NCI-H128 (cell line): ENCODE measurements around the gene SLC29A3.
"Not testable (repeated sequence)": the region's sequence is repeated elsewhere in the genome, so short reads cannot be mapped to it uniquely, and the experiment has no call there.

ENCODE experiments used
- DNase-seq: peaks from one replicate; lab custom pipeline; 2025; ENCODE audit not compliant: unreplicated experiment; lab: John Stamatoyannopoulos, UW

The SLC29A3 gene

DNA sequence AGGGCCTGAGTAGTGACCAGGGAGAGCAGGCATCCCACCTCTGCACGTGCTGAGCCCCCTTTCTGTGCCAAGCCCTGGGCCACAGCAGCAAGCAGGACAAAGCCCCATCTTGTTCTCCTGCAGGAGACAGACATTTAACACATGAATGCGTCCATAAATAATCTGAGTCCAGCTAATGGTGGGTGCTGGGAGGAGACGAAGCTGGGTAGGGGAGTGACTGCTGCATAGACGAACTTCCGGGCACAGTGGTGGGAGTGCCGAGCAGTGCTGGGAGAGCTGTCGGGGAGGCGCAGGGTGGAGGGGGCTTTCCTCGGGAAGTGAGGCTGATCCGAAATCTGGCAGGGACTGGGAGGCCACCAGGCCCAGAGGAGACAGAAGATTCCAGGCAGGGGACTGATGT lies 35.2 kb upstream of the SLC29A3 start:
- DNase-seq, result no peak

DNA sequence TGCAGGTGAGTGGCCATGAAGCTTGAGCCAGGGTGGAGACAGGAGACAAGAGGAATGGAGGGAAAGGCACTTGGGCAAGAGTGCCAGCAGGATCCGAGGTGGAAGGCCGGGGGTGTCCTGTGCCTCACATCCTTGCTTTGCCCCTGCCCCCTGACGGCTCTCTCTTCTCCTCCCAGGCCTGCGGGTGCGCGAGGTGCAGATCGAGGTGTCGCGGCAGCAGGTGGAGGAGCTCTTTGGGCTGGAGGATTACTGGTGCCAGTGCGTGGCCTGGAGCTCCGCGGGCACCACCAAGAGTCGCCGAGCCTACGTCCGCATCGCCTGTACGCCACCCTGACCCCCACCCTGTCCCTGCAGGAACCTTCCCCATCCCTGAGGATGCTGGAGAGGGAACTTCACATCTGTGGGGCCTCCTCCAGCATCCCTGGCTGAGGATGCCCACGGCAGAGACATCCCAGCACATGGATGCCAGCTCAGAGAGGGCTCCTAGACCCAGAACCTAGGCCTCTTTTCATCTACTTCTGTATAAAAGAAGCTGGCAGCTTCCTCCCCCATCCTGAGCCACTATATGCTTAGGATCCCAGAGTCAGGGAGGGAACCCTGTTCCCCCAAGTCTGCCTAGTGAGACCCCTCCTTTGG lies 34.4 kb upstream of the SLC29A3 start:
- no peak for DNase-seq

DNA sequence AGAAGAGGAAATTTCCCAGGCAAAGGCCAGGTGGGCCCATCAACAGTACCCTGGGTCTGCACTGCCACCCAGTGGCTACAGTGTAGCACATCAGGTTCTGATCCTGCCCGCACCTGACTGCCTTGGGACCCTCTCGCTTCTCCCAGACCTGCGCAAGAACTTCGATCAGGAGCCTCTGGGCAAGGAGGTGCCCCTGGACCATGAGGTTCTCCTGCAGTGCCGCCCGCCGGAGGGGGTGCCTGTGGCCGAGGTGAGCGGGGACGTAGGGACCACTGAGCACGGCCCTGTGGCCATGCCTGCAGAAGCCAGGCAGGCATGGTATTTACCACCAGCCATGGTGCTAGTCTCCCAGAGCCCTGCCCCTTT lies 33.9 kb upstream of the SLC29A3 start:
- DNase-seq, result peak; percentile 6

DNA sequence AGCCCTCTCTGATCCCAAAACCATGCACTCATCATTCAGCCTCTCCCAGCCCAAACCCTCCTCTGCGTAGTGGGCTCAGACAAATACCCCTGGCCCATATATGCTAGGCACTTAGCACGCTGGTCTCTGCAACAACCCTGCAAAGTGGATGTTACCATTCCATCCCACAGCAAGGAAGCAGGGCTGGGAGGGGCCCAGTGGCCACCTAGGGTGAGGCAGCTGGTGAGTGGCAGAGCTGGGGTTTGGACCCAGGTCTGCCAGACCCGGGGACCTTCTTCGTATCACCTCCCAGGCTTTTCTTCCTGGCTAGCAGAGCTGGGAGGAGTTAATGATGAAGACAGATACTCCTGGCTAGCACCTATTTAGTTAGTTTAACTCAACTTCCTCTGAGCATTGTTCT lies 33.1 kb upstream of the SLC29A3 start:
- no peak for DNase-seq

DNA sequence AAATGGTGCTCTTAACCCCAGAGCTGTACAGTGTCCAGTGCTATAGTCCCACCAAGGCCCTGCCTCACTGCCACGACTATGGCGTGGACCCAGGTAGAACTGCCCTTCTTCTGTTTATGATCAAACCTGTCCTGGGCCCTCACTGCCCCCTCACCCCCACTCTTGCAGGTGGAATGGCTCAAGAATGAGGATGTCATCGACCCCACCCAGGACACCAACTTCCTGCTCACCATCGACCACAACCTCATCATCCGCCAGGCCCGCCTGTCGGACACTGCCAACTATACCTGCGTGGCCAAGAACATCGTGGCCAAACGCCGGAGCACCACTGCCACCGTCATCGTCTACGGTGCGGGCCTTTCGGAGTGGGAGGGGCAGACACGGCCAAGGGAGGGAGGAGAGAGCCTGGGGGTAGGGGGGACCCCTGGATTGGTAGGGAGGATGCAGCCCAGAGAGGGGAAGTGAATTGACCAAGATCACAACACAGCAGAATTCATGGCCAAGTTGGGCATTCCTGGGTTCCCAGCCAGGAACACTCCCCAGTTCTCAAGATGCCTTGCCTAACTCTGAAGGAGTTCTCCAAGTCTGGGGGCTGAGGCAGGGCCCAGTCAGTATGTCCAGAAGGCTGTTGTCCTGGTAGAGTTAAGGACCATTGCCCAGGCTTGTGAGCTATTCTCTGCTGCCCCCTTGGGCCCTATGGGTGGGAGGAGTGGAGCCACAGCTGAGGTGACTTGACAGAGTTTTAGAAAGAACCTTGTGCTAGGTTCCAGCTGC lies 32.4 kb upstream of the SLC29A3 start:
- DNase-seq, result no peak

DNA sequence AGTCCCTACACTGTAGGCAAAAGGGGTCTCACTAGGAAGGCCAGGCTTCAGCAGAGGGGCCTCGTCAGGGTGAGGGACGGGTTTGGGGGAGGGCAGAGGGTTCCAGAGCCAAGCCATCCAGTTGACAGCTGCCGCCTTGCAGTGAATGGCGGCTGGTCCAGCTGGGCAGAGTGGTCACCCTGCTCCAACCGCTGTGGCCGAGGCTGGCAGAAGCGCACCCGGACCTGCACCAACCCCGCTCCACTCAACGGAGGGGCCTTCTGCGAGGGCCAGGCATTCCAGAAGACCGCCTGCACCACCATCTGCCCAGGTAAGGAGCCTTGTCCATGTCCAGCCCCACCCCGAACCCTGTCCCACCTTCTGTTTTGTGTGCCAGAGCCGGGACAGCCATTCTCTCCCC lies 31.6 kb upstream of the SLC29A3 start:
- DNase-seq, result no peak

DNA sequence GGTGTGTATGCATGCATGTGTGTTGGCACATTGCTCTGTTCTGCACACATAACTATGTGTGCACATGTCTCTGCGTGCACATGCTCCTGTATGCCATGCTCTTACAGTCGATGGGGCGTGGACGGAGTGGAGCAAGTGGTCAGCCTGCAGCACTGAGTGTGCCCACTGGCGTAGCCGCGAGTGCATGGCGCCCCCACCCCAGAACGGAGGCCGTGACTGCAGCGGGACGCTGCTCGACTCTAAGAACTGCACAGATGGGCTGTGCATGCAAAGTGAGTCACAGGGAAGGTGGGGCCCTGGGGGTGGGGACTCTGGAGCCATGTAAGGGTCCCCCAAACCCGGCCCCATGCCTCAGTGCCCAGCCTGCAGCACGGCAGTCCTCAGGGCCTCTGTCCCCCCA lies 30.6 kb upstream of the SLC29A3 start:
- DNase-seq, result no peak

DNA sequence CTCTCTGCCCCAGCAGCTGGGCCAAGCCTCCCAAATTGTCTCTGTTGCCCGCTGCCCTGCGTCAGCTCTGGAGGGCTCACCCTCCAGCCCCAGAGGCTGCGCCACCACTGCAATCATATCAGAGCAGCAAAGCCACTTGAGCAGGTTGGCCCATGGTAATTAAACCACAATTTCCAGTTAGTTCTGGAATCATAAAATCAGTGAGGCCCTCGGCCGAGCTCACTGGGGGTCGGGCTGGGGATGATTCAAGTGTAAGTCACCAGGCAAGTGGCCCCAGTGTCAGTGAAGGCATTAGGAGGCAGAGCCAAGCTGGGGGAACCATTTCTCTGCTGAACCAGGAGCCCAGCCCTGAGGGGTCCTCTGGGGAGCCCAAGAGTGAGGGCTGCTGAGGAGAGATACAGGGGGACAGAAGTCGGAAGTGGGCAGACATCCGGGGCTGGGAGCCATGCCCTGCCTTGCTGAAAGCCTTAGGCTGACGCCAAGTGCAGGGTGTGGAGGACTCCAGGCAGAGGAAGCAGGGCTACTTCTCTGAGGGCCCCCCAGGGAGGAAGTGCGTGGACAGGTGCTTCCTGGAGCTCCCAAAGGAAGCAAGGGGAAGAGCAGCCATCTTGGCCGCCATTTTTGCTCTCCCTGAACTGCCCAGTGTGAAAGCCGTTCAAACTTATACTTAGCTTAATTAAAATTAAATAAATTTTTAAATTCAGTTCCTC lies 29.5 kb upstream of the SLC29A3 start:
- DNase-seq, result no peak

DNA sequence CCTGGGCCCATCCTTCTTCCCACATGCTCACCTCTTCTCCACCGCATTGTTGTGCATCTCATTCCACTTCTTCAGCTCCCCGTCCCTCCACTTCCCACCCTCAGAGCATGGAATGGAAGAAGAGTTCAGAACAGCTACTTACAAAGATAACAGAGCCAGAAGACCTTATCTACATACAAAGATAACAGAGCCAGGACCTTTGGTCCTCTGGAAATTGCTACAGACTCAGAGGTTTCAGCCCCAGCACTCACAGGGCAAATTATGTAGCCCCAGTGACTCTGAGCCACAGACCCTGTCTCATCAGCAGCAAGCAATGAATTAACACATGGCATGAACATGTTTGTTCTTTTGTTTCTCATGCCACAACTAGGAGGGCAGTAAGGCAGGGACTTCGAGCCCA lies 28.7 kb upstream of the SLC29A3 start:
- DNase-seq, result no peak

DNA sequence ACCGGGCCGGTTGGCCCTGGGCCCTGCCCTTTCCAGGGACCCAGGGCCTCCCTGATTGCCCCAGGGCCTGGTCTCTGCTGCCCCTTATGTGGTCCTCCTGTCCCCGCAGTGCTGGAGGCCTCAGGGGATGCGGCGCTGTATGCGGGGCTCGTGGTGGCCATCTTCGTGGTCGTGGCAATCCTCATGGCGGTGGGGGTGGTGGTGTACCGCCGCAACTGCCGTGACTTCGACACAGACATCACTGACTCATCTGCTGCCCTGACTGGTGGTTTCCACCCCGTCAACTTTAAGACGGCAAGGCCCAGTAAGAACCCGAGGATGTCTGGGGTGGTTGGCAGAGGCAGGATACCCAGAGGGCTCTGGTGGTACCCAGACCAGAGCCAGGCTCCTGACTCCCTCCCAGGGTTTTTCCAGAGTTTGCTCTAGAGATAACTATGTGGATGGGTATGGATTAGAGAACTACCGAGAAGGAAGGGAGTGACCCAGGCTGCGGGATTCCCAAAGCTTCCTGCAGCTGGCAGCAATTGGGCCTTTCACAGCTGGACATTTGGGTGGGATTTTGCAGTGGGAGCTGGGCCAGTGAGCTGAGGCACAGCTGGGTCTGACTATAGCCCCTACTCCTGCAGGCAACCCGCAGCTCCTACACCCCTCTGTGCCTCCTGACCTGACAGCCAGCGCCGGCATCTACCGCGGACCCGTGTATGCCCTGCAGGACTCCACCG lies 28.1 kb upstream of the SLC29A3 start:
- no peak for DNase-seq

DNA sequence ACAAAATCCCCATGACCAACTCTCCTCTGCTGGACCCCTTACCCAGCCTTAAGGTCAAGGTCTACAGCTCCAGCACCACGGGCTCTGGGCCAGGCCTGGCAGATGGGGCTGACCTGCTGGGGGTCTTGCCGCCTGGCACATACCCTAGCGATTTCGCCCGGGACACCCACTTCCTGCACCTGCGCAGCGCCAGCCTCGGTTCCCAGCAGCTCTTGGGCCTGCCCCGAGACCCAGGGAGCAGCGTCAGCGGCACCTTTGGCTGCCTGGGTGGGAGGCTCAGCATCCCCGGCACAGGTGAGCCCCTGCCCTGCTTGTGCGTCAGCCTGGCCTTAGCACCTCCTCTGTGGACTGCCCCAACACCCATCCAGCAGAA lies 27.5 kb upstream of the SLC29A3 start:
- DNase-seq, result no peak

DNA sequence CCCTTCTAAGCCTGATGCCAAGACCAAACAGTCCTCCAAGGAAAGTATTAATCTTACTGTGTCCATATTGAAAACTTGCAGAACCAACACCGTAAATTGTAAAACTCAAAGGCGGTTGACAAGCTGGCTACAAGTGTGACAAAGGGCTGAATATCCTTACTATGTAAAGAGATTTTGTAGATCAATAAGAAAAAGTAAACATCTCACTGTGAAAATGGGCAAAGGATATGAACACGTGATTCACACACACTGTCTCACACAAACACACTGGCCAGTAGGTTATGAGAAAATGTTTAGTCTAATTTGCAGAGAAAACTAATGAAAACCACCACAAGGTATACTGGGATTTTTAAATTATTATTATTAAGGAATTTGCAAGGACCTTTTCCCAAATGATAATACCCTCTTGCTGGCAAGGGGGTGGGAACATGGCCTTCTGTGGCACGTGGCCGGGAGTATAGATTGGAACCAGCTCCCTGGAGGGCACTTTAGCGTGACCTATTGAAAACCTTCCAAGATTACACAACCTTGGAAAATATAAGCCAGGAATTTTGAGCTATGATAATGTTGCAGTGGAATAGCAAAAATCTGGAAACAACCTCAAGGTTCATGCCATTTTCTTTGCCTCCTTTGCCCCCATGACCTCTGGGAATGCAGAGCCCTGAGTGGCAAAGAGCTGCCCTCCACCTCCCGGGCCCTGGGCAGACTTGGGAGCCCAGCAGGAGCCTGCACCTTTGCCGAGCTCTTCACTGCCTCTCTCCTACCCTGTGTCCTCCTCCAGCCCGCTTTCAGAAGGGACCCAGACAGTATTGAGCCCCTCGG lies 26.2 kb upstream of the SLC29A3 start:
- no peak for DNase-seq

DNA sequence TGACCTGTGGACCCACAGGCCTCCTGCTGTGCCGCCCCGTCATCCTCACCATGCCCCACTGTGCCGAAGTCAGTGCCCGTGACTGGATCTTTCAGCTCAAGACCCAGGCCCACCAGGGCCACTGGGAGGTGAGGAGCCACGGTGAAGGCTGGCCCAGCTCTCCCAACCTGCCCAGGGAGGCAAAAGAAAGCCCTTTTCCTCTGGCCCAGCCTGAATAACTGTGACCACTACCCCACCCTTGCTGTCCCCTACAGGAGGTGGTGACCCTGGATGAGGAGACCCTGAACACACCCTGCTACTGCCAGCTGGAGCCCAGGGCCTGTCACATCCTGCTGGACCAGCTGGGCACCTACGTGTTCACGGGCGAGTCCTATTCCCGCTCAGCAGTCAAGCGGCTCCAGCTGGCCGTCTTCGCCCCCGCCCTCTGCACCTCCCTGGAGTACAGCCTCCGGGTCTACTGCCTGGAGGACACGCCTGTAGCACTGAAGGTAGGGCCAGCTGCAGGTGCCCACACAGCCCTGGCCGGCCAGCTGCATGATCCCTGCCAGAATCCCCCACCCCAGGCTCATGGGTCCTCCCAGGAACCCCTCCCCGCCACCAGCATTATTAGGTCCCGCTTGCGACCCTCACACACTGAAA lies 25.5 kb upstream of the SLC29A3 start:
- DNase-seq, result no peak

DNA sequence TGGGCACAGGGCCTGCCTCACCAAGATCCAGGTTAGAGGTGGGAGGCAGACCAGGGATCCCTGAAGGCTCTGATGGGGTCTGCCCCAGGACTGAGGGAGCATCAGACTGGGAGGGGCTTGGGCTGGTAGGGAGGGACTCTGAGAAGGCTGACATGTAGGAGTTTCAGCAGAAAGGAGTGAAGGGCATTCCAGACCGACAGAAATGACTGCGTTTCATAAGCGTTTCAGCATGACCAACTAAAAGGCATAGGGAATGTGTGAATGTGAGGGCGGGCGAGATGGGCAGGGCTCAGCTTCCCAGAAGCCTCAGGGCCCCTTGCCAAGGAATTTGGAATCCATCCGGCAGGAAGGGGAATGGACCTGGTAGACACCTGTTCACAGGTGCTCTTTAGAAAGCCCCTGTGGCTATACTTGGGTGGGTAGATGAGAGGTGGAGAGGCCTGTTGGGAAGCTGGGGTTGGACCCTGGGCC lies 24.9 kb upstream of the SLC29A3 start:
- no peak for DNase-seq

DNA sequence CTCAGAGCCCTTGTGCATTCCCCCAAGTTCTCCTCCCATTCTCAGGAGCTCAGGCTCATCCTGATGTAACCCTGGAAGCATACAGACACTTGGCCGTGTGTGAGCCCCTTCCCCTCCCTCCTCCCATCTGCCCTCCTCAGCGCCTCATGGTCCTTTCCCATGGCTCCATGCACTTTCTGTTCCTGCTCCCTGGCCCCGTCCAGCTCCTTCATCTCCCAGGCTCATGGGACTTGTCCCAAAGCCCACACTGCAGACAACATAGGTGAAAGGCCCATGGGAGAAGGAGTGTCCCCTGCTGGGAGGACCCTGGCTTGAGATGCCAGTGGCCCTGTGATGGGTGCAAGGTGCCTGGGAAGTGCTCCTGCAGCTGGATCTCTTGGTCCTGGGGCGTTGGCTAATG lies 24.2 kb upstream of the SLC29A3 start:
- DNase-seq, result no peak

DNA sequence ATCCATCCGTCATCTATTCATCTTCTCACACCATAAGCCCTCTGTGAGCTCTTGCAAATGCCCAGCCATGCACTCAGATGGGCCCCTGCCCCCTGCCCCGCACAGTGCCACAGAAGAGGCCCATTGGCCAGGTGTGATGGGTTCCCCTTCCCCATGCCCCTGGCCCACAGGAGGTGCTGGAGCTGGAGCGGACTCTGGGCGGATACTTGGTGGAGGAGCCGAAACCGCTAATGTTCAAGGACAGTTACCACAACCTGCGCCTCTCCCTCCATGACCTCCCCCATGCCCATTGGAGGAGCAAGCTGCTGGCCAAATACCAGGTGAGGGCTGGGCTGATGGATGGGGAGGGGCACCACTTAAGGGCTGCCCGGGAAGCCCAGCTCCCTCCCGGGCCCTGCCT lies 23.4 kb upstream of the SLC29A3 start:
- DNase-seq, result no peak

DNA sequence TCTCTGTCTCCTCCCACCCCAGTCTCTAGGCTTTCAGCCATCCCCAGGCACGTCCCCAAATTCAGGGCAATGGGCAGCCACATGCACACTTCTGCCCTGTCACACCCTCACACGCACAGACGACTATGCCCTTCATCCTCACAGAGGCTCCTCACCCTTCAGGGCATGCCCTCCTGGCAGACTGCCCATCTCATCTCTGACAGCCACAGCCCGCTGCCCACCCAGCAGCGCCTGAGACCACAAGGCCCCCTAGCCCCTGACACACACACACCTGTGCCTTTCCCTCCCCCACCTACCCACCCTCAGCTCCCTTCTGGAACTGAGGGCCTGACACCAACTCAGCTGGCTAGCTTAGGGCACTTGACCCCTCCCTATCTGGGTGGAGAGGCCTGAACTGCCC lies 23.0 kb upstream of the SLC29A3 start:
- DNase-seq, result no peak

DNA sequence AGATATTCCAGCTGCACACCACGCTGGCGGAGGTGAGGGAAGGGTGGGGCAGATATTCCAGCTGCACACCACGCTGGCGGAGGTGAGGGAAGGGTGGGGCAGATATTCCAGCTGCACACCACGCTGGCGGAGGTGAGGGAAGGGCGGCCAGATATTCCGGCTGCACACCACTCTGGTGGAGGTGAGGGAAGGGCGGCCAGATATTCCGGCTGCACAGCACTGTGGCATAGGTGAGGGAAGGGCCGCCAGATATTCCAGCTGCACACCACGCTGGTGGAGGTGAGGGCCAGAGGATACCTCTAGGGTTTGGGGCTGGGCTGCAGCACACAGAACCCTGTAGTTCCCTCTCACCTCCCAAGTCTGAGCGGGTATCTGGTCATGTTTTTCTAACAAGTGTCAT lies 22.2 kb upstream of the SLC29A3 start:
- DNase-seq, result not testable (repeated sequence)

DNA sequence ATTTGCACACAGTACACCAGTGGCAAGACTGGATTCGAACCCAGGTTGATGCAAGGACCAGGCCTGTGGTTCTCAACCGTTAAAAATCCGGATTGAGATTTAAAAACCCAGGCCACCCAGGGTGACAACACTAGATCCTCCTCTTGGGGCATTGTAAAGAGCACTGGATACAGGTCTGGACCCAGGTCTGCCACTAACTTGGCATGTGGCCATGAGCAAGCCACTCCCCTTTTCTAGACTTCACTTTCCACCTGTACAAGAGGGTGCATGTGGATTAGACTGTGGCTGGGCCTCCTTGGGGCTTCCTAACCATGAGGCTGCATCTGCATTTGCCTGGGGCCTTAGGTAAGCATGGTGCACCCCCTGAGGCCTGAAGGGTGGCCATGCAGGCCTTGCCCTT lies 21.7 kb upstream of the SLC29A3 start:
- no peak for DNase-seq

DNA sequence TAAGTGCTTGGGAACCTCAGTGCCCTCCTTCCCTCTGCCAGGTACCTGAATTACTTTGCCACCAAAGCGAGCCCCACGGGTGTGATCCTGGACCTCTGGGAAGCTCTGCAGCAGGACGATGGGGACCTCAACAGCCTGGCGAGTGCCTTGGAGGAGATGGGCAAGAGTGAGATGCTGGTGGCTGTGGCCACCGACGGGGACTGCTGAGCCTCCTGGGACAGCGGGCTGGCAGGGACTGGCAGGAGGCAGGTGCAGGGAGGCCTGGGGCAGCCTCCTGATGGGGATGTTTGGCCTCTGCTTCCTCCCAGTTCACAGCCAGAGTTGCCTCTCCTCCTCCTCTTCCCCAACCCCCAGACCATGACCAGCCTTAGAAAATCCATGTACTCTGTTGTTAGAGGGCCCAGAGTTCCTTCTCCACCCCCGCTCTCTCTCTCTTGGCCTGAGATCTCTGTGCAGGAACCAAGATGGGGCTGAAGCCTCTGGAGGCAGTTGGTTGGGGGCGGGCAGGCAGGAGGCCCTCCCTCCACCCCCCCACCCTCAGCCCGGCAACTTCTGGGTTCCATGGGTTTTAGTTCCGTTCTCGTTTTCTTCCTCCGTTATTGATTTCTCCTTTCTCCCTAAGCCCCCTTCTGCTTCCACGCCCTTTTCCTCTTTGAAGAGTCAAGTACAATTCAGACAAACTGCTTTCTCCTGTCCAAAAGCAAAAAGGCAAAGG lies 19.8 kb upstream of the SLC29A3 start:
- no peak for DNase-seq
